ENCODE data around the gene LGALS3.

DNA sequence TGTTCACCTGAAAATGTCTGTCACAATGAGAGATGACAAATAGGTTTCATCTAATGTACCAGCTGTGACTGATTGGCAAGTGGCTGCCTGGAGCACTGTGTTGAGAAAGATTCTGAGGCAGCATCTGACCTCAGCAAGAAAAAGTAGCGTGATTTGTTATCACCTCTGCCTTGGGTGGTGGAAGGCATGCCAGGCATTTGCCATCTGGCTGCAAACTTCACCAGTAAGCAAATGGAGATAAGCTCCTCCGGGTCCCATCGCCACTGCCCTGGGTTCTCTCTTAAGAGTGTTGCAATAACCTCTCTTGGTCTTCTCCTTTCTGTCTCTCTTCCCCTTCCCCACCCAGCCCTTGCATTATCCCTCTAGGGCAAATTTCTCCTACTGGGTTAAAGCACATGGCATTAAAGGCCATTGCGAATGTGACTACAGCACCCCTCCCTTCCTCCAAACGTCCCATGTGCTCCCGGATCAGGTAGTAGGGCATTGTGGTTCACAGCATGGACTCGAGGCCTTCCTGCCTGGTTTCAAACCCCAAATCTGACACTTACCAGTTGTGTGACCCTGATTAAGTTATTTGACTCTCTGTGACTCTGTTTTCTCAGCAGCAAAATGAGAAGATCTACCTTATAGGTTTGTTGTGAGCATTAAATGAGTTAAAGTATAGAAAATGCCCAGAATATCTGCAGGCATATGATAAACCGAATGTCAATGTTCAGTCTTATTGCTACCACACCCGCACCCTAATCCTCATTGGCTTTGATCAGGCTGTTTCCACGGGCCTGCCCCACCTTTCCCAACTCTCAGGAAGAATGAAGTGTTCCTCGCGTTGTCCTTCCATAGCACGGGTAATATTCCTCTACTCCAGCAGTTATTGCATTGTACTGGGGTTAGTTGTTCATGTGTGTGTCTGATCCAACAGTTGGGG, 8.2 kb upstream of the LGALS3 start:
- TF ChIP-seq EZH2 (IDR thresholded peaks at IDR 0.05) (no peak), POLR2AphosphoS5 (IDR thresholded peaks at IDR 0.05; ENCODE audit: borderline replicate concordance, low read depth, low read length) (no peak), FOXP2 (optimal IDR thresholded peaks at IDR 0.05; ENCODE audit: control extremely low read depth, extremely low read length, insufficient read depth) (no peak)

All from SK-N-MC (cell line).